Measurements from ENCODE around the gene SAT1.

SAT1 gene

DNA sequence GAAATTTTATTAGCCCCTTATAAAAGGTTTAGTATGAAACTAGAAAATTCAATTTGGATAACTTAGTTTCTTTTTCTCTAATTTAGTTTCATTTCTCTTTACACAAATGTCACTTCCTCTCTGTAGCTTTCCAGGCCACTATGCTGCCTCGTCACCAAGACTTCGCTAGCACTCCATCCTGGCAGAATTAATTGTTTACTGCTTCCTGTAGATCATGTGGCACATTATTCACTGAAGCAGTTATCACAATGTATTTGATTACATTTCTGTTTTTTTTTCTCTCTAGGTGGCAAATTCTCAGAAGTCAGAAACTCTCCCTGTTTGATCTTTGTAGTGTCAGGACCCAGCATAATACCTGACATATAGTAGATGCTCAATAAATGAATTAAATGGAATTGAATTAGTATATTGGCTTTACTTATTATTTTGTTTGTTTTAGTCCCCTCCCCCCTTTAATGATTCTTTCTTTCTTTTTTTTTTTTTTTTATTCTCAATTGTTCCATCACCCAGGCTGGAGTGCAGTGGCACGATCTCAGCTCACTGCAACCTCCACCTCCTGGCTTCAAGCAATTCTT is 9.3 kb upstream of the SAT1 start:
- in situ Hi-C loops (cut with MboI; ENCODE audit: low sequenced_read_pairs), result no loop called here

DNA sequence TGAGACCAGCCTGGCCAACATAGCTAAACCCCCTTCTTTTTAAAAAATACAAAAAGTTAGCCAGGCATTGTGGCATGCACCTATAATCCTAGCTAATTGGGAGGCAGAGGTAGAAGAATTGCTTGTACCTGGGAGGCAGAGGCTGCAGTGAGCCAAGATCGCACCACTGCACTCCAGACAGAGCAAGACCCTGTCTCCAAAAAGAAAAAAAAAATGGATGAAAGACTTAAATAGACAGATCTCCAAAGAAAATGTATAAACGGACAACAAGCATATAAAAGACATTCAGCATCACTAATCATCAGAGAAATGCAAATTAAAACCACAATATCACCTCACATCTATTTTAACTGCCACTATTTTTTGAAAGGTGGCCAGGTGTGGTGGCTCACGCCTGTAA is 6.6 kb upstream of the SAT1 start:
- in situ Hi-C loops (cut with MboI; ENCODE audit: low sequenced_read_pairs), result no loop called here

DNA sequence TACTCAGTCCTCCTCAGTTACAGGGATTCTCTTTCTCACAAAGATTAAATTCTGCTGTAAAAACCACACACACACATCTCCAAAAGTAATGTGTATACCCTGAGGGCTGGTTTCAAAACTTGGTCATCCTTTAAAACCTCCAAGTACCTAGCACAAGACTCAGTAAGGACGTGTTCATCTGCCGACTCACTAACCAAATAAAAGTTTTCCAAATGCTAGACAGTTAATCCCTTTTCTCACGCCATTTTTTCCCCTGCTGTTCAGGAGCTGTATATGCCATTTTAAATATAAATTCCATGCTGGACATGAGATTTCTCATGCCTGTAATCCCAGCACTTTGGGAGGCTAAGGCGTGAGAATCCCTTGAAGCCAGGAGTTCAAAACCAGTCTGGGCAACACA is 3.9 kb upstream of the SAT1 start:
- in situ Hi-C loops (cut with MboI; ENCODE audit: low sequenced_read_pairs), result no loop called here

DNA sequence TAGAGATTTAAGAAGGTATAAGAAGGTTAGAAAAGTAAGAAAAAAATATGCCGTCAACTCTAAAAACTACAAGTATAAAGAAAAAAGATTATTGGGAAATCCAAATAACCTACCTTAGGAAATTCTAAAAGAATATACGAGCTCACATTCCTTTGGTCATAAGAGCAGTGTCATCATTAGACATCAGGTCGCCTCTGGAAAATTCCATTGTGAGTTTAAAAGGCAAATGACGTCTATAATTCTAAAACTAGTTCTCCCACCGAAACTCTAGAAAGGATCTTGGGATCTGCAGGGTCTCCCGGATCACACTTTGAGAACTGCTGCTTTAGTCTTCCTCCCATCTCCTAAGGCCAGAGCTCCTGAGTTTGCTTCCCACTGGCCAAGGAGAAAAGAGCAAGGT is 518 bp upstream of the SAT1 start:
- in situ Hi-C loops (cut with MboI; ENCODE audit: low sequenced_read_pairs), result no loop called here

DNA sequence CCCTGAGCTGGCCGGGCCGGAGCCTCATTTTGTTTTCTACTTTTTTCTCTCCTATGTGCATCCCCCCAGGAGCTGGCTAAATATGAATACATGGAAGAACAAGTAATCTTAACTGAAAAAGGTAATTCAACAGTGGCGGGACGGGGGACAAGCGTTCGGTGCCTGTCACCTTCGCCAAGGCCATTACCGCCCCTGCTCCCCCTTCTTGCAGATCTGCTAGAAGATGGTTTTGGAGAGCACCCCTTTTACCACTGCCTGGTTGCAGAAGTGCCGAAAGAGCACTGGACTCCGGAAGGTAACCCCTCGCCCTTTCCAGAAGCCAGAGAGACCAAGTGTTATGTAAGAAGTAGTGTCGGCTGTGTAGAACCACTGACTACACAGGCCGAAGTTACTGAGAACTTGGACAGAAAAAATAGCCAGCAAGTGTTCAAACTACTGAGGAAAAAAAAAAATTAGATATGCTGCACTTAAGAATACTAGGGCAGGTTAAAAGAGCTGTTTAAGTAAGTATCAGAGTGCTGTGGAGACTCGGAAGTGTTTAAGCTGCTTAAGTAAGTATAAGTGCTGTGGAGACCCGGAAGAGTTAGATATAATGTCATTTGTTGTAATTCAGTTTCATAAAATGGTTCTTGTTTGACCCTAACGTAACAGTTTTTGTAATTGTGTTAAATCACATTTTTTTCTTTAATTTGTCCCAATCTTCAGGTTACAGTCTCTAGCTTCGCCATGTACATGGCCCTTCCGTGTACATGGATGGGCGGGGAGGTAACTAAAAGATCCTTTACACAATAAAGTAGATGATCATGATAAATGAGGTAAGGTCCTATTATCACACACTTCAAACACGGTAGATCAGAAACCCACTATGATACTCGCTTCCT is 856 bp downstream of the SAT1 start:
- in situ Hi-C loops (cut with MboI; ENCODE audit: low sequenced_read_pairs), result no loop called here

DNA sequence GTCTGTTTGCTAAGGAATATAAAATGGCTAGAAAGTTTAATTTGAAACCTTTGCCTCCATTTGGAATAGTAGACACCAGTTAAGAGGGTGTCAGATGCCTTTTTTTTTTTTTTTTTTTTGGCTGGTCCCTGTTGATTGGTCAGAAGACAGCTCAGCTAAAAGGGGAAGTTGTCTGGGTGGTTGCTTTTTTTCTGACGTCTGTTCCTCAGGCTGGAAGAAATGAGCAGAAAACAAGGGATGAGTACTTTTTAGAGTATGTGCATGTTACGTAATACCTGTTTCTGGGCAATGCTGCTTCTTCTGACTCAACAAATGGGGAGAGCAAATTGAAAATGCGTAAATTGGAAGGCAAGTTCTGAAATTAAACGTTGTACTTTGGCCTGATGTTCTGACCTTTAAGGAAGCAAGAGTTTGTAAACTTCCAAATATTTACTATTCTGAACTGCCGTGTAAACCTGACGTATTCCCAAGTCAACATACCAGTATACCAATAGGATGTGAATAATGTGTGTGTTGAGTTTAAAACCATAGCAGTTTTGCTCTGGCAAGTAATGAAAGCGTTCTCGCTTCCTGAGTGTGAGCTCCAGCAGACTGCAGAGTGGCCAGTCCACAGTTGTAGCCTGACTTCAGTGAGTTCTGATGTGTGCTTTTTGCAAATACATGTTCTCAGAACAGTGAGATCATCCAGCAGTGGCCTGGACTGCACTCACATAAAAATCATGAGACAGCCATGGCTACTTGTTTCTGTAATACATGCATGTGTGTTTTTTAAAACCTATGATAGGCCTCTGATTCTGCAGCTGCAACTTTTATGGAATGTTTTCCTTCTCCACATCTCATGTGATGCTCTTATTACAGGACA is 1.7 kb downstream of the SAT1 start:
- in situ Hi-C loops (cut with MboI; ENCODE audit: low sequenced_read_pairs), result no loop called here

DNA sequence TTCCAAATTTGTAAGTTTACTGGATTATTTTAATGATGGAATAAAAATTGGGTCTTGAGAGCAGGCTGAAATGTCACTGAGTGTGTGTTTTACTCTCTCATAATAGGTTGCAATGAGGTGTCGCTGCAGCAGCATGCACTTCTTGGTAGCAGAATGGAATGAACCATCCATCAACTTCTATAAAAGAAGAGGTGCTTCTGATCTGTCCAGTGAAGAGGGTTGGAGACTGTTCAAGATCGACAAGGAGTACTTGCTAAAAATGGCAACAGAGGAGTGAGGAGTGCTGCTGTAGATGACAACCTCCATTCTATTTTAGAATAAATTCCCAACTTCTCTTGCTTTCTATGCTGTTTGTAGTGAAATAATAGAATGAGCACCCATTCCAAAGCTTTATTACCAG is 2.6 kb downstream of the SAT1 start:
- in situ Hi-C loops (cut with MboI; ENCODE audit: low sequenced_read_pairs), result no loop called here

DNA sequence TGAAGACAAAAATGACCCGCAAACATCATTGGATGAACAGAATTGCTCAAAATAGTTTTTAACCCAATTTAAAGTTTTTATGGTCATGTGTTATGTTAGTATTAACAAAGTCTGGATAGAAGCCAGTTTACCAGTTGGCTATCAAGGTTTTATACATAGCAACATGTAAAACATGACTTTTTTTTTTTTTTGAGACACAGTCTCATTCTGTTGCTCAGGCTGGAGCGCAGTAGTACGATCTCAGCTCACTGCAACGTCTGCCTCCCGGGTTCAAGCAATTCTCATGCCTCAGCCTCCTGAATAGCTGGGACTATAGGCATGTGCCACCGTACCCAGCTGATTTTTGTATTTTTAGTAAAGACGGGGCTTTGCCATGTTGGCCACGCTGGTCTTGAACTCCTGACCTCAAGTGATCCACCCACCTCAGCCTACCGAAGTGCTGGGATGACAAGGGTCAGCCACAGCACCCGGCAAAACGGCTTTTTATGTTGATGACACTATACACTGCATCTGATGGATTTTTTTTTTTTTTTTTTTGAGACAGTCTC is 3.4 kb downstream of the SAT1 start:
- in situ Hi-C loops (cut with MboI; ENCODE audit: low sequenced_read_pairs), result no loop called here

DNA sequence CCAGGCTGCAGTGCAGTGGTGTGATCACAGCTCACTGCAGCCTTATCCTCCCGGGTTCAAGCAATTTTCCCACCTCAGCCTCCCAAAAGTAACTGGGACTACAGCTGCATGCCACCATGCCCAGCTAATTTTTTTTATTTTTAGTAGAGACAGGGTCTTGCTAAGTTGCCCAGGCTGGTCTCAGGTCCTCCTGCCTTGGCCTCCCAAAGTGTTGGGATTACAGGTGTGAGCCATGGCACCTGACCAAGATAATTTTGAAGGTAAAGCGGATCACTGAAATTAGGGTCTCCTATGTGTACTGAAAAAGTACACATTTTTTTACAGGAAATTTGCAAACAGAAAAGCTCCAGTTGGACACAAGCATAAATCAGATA is 4.8 kb downstream of the SAT1 start:
- in situ Hi-C loops (cut with MboI; ENCODE audit: low sequenced_read_pairs), result no loop called here

DNA sequence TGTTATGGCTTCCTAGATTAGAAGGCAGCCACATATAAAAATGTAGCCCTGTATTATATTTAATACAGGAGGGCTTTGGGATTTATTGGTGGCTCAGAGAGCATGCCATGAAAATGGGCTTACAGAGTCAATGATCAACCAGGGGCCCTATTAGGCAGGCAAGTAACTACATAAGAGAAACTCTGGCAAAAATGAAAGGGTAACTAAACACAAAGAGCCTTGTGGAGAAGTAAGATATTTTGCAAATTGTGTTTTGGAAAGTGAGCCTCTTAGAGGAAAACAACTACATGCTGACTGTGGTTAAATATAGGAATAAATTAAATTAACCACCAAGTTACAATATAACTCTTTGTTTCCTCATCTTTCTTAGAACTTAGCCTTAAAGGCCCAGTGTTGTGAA is 5.5 kb downstream of the SAT1 start:
- in situ Hi-C loops (cut with MboI; ENCODE audit: low sequenced_read_pairs), result no loop called here

DNA sequence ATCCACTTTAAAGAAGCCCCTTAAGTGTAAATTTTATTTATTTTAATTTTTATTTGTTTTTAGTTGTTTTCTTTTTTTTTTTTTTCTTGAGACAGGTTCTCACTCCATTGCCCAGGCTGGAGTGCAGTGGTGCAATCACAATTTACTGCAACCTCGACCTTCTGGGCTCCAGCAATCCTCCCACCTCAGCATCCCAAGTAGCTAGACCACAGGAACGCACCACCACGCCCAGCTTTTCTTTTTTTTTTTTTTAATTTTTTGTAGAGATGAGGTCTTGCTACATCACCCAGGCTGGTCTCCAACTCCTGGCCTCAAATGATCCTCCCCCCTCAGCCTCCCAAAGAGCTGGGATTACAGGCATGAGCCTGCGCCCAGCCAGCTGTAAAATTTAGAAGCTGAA is 6.0 kb downstream of the SAT1 start:
- in situ Hi-C loops (cut with MboI; ENCODE audit: low sequenced_read_pairs), result no loop called here

DNA sequence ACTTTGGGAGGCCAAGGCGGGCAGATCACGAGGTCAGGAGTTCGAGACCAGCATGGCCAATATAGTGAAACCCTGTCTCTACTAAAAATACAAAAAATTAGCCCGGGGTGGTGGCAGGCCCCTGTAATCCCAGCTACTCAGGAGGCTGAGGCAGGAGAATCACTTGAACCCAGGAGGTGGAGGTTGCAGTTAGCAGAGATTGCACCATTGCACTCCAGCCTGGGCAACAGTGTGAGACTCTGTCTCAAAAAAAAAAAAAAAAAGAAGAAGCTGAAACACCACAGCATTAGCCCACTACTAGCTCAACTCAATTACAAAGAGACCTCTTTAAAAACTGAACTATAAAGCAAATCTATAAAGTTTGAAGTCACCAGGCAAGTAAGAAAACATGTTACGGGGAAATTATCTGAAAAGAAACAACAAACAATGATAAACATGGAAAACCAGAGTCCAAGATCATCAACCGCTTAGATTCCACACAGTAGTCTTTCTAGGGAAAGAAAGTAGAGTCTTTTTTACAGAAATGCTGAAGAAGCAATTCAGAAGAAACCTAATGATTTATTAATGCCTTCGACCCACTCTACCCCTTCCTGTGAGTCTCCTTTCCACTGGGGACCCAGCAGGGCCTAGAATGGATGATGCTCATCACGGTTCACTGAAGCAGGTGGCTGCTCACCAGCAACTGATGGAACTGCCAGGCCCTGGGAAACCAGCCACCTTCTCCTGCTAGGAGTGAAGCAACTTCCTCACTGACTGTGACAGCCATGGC is 6.6 kb downstream of the SAT1 start:
- in situ Hi-C loops (cut with MboI; ENCODE audit: low sequenced_read_pairs), result no loop called here

DNA sequence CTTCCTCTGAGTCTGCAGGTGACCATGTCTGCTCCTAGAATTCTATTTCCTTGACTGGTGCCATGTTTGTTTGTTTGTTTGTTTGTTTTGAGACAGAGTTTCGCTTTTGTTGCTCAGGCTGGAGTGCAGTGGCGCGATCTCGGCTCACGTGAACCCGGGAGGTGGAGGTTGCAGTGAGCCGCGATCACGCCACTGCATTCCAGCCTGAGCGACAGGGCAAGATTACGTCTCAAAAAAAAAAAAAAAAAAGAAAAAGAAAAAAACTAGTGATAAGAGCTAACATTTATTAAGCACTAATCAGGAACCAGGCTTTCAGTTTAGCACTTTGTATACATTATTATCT is 7.2 kb downstream of the SAT1 start:
- in situ Hi-C loops (cut with MboI; ENCODE audit: low sequenced_read_pairs), result no loop called here

DNA sequence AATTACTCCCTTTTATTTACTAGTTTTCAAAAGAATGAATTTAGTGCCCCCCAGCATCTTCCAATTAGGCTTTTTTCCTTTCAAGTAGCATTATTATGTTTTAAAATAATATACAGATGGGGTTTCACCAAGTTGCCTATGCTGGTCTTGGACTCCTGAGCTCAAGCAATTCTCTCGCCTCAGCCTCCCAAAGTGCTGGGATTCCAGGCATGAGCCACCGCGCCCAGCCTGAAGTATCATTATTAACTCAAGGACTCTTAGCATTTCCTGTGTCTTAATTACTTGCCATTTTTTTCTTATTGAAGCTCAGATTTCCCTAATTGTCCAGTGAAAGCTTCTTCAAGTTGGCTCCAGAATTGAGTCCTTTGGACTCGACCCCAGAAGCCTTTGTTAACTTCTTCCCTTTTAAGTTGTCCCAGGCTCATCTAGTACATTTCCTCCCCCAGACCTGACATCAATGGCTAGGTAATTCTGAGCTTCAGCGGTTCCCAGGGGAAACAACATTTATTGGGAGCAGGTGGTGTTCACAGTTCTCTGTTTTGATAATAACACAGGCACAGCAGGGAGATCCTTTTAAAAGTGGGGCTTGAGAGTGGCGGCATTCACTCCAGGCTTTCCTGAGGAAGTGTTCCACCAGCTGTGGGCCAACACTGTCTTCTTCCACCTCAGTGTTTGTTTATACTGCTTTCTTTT is 10.0 kb downstream of the SAT1 start:
- in situ Hi-C loops (cut with MboI; ENCODE audit: low sequenced_read_pairs), result no loop called here

DNA sequence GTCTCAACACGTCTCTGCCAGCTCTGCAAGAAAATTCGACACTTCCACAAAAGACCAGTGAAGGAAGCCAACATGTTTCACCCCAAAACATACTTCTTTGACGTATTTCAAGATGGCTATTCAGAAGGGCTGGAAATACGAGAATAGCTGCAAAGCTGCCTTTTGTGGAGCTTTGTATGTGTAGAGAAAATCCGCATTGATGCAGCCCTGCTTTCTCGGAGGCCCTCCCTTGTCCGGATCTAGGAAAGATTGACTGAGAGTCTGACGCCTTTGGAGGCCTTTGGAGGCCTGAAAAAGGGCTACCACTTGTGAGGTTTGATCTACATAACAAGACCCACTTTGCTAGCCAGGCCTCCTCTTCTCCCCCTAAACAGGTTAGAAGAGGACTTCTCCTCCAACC is 12.2 kb downstream of the SAT1 start:
- in situ Hi-C loops (cut with MboI; ENCODE audit: low sequenced_read_pairs), result no loop called here

DNA sequence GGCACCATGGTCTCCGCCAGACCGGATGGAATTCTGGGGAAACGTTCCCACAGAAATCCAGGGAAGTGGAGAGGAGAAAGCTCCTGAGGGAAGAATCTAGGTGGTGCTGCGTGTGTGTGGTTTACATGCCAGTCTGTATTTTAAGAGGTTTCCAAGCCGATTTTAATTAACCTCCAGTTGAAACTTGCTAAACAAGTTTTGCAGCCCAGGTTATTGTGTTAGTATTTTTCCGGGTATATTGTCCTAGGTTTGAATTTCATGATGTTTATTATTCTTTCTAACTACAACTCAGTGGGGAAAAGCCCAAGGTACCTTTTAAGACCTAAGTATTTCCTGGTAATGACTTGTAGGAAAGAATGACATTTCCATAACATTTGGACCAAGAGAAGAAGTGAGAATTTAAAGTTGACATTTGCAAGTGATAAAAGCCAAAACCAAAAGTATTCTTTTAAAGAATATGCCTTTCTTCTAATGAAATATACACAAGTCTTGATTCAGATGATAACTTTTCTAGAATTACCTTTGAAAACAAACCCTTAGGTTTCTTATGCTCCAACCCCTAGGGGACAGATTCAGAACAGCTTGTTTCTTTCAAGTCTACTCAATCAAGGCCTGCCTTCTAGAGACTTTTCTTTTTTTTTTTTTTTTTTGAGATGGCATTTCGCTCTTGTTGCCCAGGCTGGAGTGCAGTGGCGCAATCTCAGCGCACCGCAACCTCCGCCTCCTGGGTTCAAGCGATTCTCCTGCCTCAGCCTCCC is 14.6 kb downstream of the SAT1 start:
- in situ Hi-C loops (cut with MboI; ENCODE audit: low sequenced_read_pairs), result no loop called here

DNA sequence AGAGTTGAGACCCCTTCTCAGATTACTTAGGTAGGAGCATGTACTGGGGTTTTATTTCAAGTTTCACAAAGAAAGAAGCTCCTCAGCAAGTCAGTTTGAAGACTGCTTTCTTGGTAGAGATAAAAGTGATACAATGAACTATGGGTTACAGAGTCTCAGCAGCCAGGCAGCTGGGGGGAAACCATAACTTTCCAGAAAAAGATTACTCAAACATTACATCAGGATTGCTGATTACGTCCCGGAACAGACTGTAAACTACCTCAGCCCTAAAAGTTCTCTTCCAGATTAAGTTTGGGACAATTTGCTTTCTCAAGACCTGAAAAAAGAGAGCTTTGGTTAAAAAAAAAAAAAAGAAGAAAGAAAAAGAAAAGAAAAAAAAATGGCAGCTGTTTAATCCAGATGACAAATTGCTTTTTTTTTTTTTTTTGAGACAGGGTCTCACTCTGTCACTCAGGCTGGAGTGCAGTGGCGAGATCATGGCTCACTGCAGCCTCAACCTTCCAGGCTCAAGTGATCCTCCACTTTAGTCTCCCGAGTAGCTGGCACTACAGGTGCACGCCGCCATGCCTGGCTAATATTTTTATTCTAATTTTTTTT is 16.6 kb downstream of the SAT1 start:
- in situ Hi-C loops (cut with MboI; ENCODE audit: low sequenced_read_pairs), result no loop called here

DNA sequence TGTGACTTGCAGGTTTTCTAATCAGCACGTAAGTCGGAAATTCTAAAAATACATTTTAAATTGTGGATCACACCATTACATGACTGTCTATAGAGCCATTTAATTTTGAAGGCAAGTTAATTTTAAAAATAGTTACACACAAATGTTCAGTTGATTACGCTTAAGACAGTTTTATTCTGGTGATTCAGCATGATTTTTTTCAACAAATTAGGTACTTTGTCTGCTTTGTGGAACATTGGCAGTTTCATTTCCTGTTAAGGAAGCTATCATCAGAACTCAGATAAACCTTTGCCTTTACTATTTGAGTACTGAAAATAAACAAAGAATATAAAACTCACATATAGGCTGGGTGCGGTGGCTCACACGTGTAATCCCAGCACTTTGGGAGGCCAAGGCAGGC is 19.5 kb downstream of the SAT1 start:
- in situ Hi-C loops (cut with MboI; ENCODE audit: low sequenced_read_pairs), result no loop called here

DNA sequence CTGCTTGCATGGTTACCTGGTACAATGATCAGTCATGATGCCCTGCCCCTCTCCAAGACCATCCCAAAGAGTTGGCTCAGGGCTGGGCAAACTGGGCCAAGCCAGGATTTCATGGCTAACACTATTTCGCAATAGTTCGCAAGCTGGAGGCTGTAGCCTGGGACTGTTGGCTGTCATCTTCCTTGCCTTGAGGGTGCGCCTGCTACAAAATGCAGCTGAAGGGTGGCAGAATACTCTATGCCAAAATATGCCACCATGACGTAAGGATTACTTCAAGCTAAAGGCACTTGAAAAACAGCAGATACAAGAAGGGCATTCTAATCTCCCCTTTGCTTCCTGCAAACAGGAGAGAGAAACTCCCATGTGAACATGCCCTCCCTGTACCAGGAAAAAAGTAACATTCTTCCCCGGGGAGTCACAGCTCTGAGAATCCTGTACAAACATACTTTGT is 21.0 kb downstream of the SAT1 start:
- in situ Hi-C loops (cut with MboI; ENCODE audit: low sequenced_read_pairs), result no loop called here

Data from HL-60/S4 treated with retinoic acid at 250 ng/mL for 4 days and 3 days (cell line).